ENCODE measurements around the gene FCN3. TPM values are rescaled to one million over a fixed set of nuclear protein-coding genes. Genes with fewer than 3 reads are reported as not detected.

Gene FCN3
- total and polyA plus RNA-seq, 2 donors (not counting 1 experiment from before 2014, with no cell fraction given) = not detected

DNA sequence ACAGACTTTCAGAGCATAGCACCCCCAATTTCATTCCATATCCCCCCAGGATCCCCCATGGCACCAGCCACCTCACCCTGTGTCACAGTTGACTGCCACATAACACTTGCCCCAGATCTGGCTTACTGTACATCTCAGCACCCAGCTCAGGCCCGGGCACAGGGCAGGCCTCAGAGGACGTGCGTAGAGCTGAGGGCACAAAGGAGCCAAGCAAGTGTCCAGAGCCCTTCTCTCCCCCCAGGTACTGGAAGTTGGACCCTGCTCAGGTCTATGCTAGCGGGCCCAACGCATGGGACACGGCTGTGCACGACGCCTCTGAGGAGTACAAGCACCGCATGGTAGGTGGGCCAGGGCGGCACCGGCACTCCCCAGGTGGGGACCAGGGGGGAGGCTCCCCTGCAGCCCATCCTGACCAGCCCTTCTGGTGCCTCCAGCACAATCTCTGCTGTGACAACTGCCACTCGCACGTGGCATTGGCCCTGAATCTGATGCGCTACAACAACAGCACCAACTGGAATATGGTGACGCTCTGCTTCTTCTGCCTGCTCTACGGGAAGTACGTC lies 40.8 kb downstream of the FCN3 start:
- no peak overlapping the region for H3K27ac ChIP-seq (ENCODE audit: insufficient read depth, low read length)
- H3K79me2 ChIP-seq (ENCODE audit: control insufficient read depth, insufficient read depth, low read length) = peaks cover 9% of the 10 kb centered on the region
- no peaks in the 10 kb centered on the region for H3K4me1 ChIP-seq (ENCODE audit: control insufficient read depth, extremely low read depth, insufficient read depth, low read length)
- H3K9me3 ChIP-seq (ENCODE audit: control insufficient read depth, insufficient read depth, low read depth, low read length) = no peaks in the 10 kb centered on the region
- H4K20me1 ChIP-seq (ENCODE audit: control insufficient read depth, extremely low read depth, insufficient read depth, low read length) = no peaks in the 10 kb centered on the region
- H3K27me3 ChIP-seq (ENCODE audit: control insufficient read depth, insufficient read depth, low read length) = no peaks in the 10 kb centered on the region
- peaks cover 25% of the 10 kb centered on the region for H3K36me3 ChIP-seq (ENCODE audit: control insufficient read depth, insufficient read depth, low read length)
- no peak overlapping the region for H3K4me2 ChIP-seq (ENCODE audit: extremely low read depth, insufficient read depth, low read length)
- DNase-seq (ENCODE audit: low read depth in 2 of 2) = no peak
- no peak overlapping the region for H2AFZ ChIP-seq (ENCODE audit: low read length)
- no peak overlapping the region for H3K4me3 ChIP-seq (replicated peaks in 1 of 4; ENCODE audit: control extremely low read depth in 1 of 4, insufficient read depth in 1 of 4, low read depth in 3 of 4, low read length in 4 of 4)
- no peak overlapping the region for H3K9ac ChIP-seq (ENCODE audit: insufficient read depth, low read length)
- TF ChIP-seq, protein P1, sequence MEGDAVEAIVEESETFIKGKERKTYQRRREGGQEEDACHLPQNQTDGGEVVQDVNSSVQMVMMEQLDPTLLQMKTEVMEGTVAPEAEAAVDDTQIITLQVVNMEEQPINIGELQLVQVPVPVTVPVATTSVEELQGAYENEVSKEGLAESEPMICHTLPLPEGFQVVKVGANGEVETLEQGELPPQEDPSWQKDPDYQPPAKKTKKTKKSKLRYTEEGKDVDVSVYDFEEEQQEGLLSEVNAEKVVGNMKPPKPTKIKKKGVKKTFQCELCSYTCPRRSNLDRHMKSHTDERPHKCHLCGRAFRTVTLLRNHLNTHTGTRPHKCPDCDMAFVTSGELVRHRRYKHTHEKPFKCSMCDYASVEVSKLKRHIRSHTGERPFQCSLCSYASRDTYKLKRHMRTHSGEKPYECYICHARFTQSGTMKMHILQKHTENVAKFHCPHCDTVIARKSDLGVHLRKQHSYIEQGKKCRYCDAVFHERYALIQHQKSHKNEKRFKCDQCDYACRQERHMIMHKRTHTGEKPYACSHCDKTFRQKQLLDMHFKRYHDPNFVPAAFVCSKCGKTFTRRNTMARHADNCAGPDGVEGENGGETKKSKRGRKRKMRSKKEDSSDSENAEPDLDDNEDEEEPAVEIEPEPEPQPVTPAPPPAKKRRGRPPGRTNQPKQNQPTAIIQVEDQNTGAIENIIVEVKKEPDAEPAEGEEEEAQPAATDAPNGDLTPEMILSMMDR (conservative IDR thresholded peaks at IDR 0.05 in 1 of 2, IDR thresholded peaks at IDR 0.05 in 1 of 2; ENCODE audit: low read depth in 1 of 2, low read length in 2 of 2) = no peak
- no peak for TF ChIP-seq EZH2 (IDR thresholded peaks at IDR 0.05; ENCODE audit: low read length, missing control alignments)

DNA sequence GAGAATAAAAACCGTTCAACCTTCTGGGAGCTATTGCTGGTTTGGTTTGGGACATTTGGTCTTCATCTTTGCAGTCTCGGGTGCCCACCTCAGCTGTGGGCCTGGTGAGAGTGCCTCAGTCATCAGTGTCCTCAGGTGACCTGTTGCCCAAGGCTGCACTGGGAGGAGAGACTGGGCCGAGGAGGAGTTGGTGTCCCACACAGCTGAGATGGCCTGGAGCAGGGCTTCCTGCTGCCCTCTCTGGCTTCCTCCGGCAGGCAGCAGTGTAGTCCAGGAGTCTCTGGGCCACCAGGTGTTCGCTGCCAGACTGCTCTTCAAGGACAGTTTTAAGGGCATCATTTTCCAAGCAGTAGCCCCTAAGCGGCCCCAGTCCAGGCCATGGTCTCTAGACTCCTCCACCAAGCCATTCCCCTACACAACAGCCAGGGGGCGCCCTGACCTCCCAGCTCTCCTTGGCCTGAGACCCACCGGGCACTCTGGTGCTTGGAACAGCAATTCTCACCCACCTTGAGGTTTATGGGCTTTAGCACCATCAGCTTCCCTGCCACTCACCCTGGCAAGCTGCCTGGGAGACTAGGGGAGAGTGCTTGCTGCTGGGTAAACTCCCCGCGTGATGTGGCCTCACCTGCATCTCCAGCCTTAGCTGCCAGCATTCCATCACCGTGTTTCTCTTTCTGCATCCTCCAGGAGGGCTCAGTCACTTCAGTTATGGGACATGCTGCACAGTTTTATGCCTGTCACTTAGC lies 41.9 kb downstream of the FCN3 start:
- H3K9ac ChIP-seq (ENCODE audit: insufficient read depth, low read length) = no peak overlapping the region

DNA sequence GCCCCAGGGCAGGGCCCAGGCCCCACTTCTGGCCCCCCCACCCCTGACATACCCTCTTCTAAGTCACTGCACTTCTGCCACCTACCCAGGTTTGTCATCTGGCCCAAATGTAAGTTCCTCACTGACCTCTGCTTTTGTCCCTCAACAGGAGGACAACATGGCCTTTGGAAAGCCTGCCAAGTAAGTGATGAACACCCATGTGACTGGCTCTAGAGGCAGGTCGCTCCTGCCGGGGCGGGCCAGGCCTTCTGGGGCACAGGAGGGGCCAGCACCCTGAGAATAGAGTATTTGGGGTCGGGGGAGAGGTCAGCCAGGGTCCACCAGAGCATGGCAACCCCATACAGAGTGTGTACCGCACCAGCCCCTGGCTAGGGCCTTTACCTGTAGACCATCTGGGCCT lies 42.7 kb downstream of the FCN3 start:
- Histone ChIP-seq H3K9me3 (ENCODE audit: control insufficient read depth, insufficient read depth, low read depth, low read length) (no peaks in the 10 kb centered on the region), H3K4me3 (replicated peaks in 1 of 4; ENCODE audit: control extremely low read depth in 1 of 4, insufficient read depth in 1 of 4, low read depth in 3 of 4, low read length in 4 of 4) (no peak overlapping the region), H3K9ac (ENCODE audit: insufficient read depth, low read length) (no peak overlapping the region), H4K20me1 (ENCODE audit: control insufficient read depth, extremely low read depth, insufficient read depth, low read length) (no peaks in the 10 kb centered on the region), H3K36me3 (ENCODE audit: control insufficient read depth, insufficient read depth, low read length) (peaks cover 28% of the 10 kb centered on the region), H3K4me2 (ENCODE audit: extremely low read depth, insufficient read depth, low read length) (no peak overlapping the region), H3K4me1 (ENCODE audit: control insufficient read depth, extremely low read depth, insufficient read depth, low read length) (peaks cover 1% of the 10 kb centered on the region), H3K27me3 (ENCODE audit: control insufficient read depth, insufficient read depth, low read length) (no peaks in the 10 kb centered on the region), H2AFZ (ENCODE audit: low read length) (no peak overlapping the region), H3K79me2 (ENCODE audit: control insufficient read depth, insufficient read depth, low read length) (peaks cover 25% of the 10 kb centered on the region), H3K27ac (ENCODE audit: insufficient read depth, low read length) (no peak overlapping the region)
- DNase-seq (ENCODE audit: low read depth in 2 of 2) = no peak
- TF ChIP-seq, protein P1 (conservative IDR thresholded peaks at IDR 0.05 in 1 of 2, IDR thresholded peaks at IDR 0.05 in 1 of 2; ENCODE audit: low read depth in 1 of 2, low read length in 2 of 2) = no peak

More for the DNA sequence above, 41.9 kb downstream of the FCN3 start:
- TF ChIP-seq, protein P1 (conservative IDR thresholded peaks at IDR 0.05 in 1 of 2, IDR thresholded peaks at IDR 0.05 in 1 of 2; ENCODE audit: low read depth in 1 of 2, low read length in 2 of 2) = peak; percentile 61 to 88
- TF ChIP-seq EZH2 (IDR thresholded peaks at IDR 0.05; ENCODE audit: low read length, missing control alignments) = no peak
- Histone ChIP-seq H3K27me3 (ENCODE audit: control insufficient read depth, insufficient read depth, low read length) (no peaks in the 10 kb centered on the region), H3K4me1 (ENCODE audit: control insufficient read depth, extremely low read depth, insufficient read depth, low read length) (no peaks in the 10 kb centered on the region), H3K36me3 (ENCODE audit: control insufficient read depth, insufficient read depth, low read length) (peaks cover 28% of the 10 kb centered on the region), H3K4me3 (replicated peaks in 1 of 4; ENCODE audit: control extremely low read depth in 1 of 4, insufficient read depth in 1 of 4, low read depth in 3 of 4, low read length in 4 of 4) (no peak overlapping the region), H2AFZ (ENCODE audit: low read length) (no peak overlapping the region), H3K27ac (ENCODE audit: insufficient read depth, low read length) (no peak overlapping the region), H3K79me2 (ENCODE audit: control insufficient read depth, insufficient read depth, low read length) (peaks cover 20% of the 10 kb centered on the region), H3K9me3 (ENCODE audit: control insufficient read depth, insufficient read depth, low read depth, low read length) (no peaks in the 10 kb centered on the region), H4K20me1 (ENCODE audit: control insufficient read depth, extremely low read depth, insufficient read depth, low read length) (no peaks in the 10 kb centered on the region), H3K4me2 (ENCODE audit: extremely low read depth, insufficient read depth, low read length) (no peak overlapping the region)
- peak in 1 of 2 donors; percentile 35 for DNase-seq (ENCODE audit: low read depth in 2 of 2)

All from fibroblast of lung (primary cell).